ENCODE results near the gene TESK2. TPM values are rescaled to one million over a fixed set of nuclear protein-coding genes. Genes with fewer than 3 reads are reported as not detected.
"Not testable (repeated sequence)": the region's sequence is repeated elsewhere in the genome, so short reads cannot be mapped to it uniquely, and the experiment has no call there.

The TESK2 gene
- polyA plus RNA-seq, 4 donors: 5.5 to 22.1 (median 12.6) TPM

- FAIRE-seq; H3K9me3 ChIP-seq (ENCODE audit: control insufficient read depth in 2 of 2, insufficient read depth in 1 of 2, low read depth in 1 of 2, low read length in 1 of 2); H3K4me3 ChIP-seq (ENCODE audit: low read depth in 1 of 3, low read length in 3 of 3); H3K27ac ChIP-seq (ENCODE audit: low read depth in 1 of 3, low read length in 2 of 3); DNase-seq; H3K27me3 ChIP-seq (ENCODE audit: control insufficient read depth in 3 of 3, insufficient read depth in 3 of 3, low read length in 3 of 3): not testable (repeated sequence)
- Histone ChIP-seq H3K36me3 (ENCODE audit: control insufficient read depth in 3 of 3, insufficient read depth in 2 of 3, low read depth in 1 of 3, low read length in 3 of 3) (peaks cover 14 to 70% (median 21%) of the 10 kb centered on the region in 3 donors), H3K4me1 (ENCODE audit: control insufficient read depth in 3 of 3, insufficient read depth in 2 of 3, low read depth in 1 of 3, low read length in 2 of 3) (peaks cover 0 to 35% (median 2%) of the 10 kb centered on the region in 3 donors)
- 66 to 72% (median 66%) methylated on average over 8 to 9 of the region's 9 CpGs for WGBS, 3 donors
Observed at GRCh38 chr1:45513532-45514260, 22.7 kb upstream of the TESK2 start.

GRCh38 chr1:45512641-45513054 is 21.7 kb upstream of the TESK2 start:
- 89 to 99% (median 93%) methylated on average over 1 of the region's 1 CpG for WGBS, 3 donors
- peak; percentile 76 to 84 for DNase-seq
- Histone ChIP-seq H3K4me1 (ENCODE audit: control insufficient read depth in 3 of 3, insufficient read depth in 2 of 3, low read depth in 1 of 3, low read length in 2 of 3) (peaks cover 0 to 35% (median 2%) of the 10 kb centered on the region in 3 donors), H3K27ac (ENCODE audit: low read depth in 1 of 3, low read length in 2 of 3) (no peak overlapping the region), H3K9me3 (ENCODE audit: control insufficient read depth in 2 of 2, insufficient read depth in 1 of 2, low read depth in 1 of 2, low read length in 1 of 2) (no peaks in the 10 kb centered on the region), H3K4me3 (ENCODE audit: low read depth in 1 of 3, low read length in 3 of 3) (no peak overlapping the region), H3K27me3 (ENCODE audit: control insufficient read depth in 3 of 3, insufficient read depth in 3 of 3, low read length in 3 of 3) (no peaks in the 10 kb centered on the region), H3K36me3 (ENCODE audit: control insufficient read depth in 3 of 3, insufficient read depth in 2 of 3, low read depth in 1 of 3, low read length in 3 of 3) (peaks cover 16 to 70% (median 19%) of the 10 kb centered on the region in 3 donors)
- FAIRE-seq: no peak

DNA sequence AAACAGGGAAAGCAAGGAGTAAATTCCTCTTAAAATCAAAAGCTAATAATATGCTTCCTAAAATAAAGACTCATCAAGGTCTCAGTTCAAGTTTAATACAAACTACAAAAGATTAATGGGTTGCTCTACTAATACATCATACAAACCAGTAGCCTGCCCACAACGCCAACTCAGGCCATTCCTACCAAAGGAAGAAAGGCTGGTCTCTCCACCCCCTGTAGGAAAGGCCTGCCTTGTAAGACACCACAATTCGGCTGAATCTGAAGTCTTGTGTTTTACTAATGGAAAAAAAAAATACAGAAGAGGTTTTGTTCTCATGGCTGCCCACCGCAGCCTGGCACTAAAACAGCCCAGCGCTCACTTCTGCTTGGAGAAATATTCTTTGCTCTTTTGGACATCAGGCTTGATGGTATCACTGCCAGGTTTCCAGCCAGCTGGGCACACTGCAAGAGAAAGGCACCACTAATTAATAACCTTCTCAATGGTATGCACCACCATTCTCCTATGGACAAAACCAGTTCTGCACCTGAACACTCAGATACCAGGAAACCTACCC is 20.1 kb upstream of the TESK2 start:
- 86 to 93% (median 87%) methylated on average over 4 of the region's 4 CpGs for WGBS, 3 donors
- Histone ChIP-seq H3K4me1 (ENCODE audit: control insufficient read depth in 3 of 3, insufficient read depth in 2 of 3, low read depth in 1 of 3, low read length in 2 of 3) (peaks cover 0 to 28% (median under 1%) of the 10 kb centered on the region in 3 donors), H3K9me3 (ENCODE audit: control insufficient read depth in 2 of 2, insufficient read depth in 1 of 2, low read depth in 1 of 2, low read length in 1 of 2) (no peaks in the 10 kb centered on the region), H3K27ac (ENCODE audit: low read depth in 1 of 3, low read length in 2 of 3) (no peak overlapping the region), H3K27me3 (ENCODE audit: control insufficient read depth in 3 of 3, insufficient read depth in 3 of 3, low read length in 3 of 3) (no peaks in the 10 kb centered on the region), H3K4me3 (ENCODE audit: low read depth in 1 of 3, low read length in 3 of 3) (no peak overlapping the region), H3K36me3 (ENCODE audit: control insufficient read depth in 3 of 3, insufficient read depth in 2 of 3, low read depth in 1 of 3, low read length in 3 of 3) (peaks cover 12 to 62% (median 15%) of the 10 kb centered on the region in 3 donors)
- no peak for DNase-seq
- no peak for FAIRE-seq

DNA sequence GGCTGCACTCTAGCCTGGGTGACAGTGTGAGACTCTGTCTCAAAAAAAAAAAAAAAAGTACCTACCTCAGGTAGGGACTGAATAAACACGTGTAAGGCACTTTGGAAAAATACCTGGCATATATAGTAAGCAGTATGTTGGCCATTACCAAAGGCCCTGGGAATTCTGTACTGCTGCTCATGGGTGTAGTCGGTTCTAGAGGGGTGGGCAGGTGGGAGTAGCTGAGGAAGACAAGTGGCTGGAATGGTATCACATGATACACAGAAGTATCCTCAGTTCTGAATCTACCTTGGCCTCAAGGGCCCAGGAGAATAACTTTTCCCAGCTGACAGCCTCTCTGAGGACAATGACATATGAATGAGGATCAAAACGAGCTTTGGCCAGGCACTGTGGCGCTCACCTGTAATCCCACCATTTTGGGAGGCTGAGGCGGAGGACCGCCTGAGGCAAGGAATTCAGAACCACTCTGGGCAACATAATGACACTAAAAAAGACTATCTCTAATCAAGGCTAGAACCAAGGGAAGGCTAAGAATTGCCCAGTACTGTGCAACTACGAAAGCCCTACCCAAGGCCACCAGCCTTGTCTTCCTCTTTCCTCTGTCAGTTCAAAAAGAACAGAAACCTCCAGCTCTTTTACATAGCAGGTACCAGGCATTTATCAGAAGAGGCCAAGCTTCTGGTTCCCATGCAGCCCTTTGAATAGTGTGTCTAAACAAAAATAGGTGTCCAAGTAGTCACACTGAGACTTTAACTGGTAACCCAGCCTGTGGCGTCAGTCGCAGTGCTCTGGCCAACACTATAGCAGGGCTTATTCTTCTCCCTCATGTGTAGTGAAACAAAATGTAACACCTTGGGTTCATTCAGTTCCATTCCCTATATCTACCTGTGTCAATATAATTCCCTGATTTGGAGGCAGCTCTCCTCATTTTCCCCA is 19.3 kb upstream of the TESK2 start:
- Histone ChIP-seq H3K36me3 (ENCODE audit: control insufficient read depth in 3 of 3, insufficient read depth in 2 of 3, low read depth in 1 of 3, low read length in 3 of 3) (peaks cover 12 to 62% (median 15%) of the 10 kb centered on the region in 3 donors), H3K4me1 (ENCODE audit: control insufficient read depth in 3 of 3, insufficient read depth in 2 of 3, low read depth in 1 of 3, low read length in 2 of 3) (peaks cover 0 to 22% (median 0%) of the 10 kb centered on the region in 3 donors), H3K27me3 (ENCODE audit: control insufficient read depth in 3 of 3, insufficient read depth in 3 of 3, low read length in 3 of 3) (no peaks in the 10 kb centered on the region), H3K27ac (ENCODE audit: low read depth in 1 of 3, low read length in 2 of 3) (no peak overlapping the region), H3K9me3 (ENCODE audit: control insufficient read depth in 2 of 2, insufficient read depth in 1 of 2, low read depth in 1 of 2, low read length in 1 of 2) (no peaks in the 10 kb centered on the region), H3K4me3 (ENCODE audit: low read depth in 1 of 3, low read length in 3 of 3) (no peak overlapping the region)
- DNase-seq (no peak), FAIRE-seq (no peak)
- WGBS, 3 donors: 67 to 78% (median 76%) methylated on average over 9 of the region's 9 CpGs

DNA sequence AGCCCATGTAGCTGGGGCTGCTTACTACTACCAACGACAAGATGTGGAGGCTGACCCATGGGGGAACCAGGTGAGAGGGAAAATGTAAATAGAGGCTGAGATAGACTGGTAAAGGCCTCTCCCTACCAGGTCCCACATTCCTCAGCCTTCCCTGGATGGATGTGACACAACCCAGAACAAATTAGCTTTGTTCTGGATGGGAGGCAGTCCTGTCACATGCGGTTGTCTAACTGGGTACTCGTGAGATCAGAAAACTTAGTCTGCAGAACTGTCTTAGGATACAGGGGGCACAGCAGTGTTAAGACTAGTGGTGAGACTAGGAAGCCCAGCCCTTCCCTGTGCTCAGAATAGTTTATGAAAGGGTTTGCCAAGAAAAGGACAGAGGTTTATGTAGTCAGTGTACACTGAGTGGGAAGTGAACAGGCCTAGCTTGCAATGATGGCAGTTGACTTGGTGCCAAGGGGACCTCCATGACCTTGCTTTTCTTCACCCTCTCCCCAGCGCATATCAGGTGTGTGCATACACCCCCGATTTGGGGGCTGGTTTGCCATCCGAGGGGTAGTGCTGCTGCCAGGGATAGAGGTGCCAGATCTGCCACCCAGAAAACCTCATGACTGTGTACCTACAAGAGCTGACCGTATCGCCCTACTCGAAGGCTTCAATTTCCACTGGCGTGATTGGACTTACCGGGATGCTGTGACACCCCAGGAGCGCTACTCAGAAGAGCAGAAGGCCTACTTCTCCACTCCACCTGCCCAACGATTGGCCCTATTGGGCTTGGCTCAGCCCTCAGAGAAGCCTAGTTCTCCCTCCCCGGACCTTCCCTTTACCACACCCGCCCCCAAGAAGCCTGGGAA is 17.6 kb upstream of the TESK2 start:
- H3K27ac ChIP-seq (ENCODE audit: low read depth in 1 of 3, low read length in 2 of 3): peak overlapping the region in 1 of 3 donors; percentile 32
- WGBS, 3 donors: 70 to 79% (median 78%) methylated on average over 15 of the region's 15 CpGs
- no peaks in the 10 kb centered on the region for H3K27me3 ChIP-seq (ENCODE audit: control insufficient read depth in 3 of 3, insufficient read depth in 3 of 3, low read length in 3 of 3)
- no peak for FAIRE-seq
- H3K9me3 ChIP-seq (ENCODE audit: control insufficient read depth in 2 of 2, insufficient read depth in 1 of 2, low read depth in 1 of 2, low read length in 1 of 2): no peaks in the 10 kb centered on the region
- H3K4me1 ChIP-seq (ENCODE audit: control insufficient read depth in 3 of 3, insufficient read depth in 2 of 3, low read depth in 1 of 3, low read length in 2 of 3): peaks cover 0 to 8% (median 0%) of the 10 kb centered on the region in 3 donors
- H3K36me3 ChIP-seq (ENCODE audit: control insufficient read depth in 3 of 3, insufficient read depth in 2 of 3, low read depth in 1 of 3, low read length in 3 of 3): peaks cover 9 to 56% (median 12%) of the 10 kb centered on the region in 3 donors
- H3K4me3 ChIP-seq (ENCODE audit: low read depth in 1 of 3, low read length in 3 of 3): no peak overlapping the region
- DNase-seq: no peak

- no peaks in the 10 kb centered on the region for H3K9me3 ChIP-seq (ENCODE audit: control insufficient read depth in 2 of 2, insufficient read depth in 1 of 2, low read depth in 1 of 2, low read length in 1 of 2)
- FAIRE-seq (no peak), DNase-seq (no peak)
- H3K4me1 ChIP-seq (ENCODE audit: control insufficient read depth in 3 of 3, insufficient read depth in 2 of 3, low read depth in 1 of 3, low read length in 2 of 3): peaks cover 0 to 3% (median 0%) of the 10 kb centered on the region in 3 donors
- WGBS, 3 donors: 75 to 85% (median 78%) methylated on average over 4 of the region's 4 CpGs
- peak overlapping the region in 1 of 3 donors; percentile 32 for H3K27ac ChIP-seq (ENCODE audit: low read depth in 1 of 3, low read length in 2 of 3)
- no peak overlapping the region for H3K4me3 ChIP-seq (ENCODE audit: low read depth in 1 of 3, low read length in 3 of 3)
- no peaks in the 10 kb centered on the region for H3K27me3 ChIP-seq (ENCODE audit: control insufficient read depth in 3 of 3, insufficient read depth in 3 of 3, low read length in 3 of 3)
- H3K36me3 ChIP-seq (ENCODE audit: control insufficient read depth in 3 of 3, insufficient read depth in 2 of 3, low read depth in 1 of 3, low read length in 3 of 3): peaks cover 9 to 56% (median 12%) of the 10 kb centered on the region in 3 donors
Observed at GRCh38 chr1:45507893-45508292, 16.9 kb upstream of the TESK2 start.

DNA sequence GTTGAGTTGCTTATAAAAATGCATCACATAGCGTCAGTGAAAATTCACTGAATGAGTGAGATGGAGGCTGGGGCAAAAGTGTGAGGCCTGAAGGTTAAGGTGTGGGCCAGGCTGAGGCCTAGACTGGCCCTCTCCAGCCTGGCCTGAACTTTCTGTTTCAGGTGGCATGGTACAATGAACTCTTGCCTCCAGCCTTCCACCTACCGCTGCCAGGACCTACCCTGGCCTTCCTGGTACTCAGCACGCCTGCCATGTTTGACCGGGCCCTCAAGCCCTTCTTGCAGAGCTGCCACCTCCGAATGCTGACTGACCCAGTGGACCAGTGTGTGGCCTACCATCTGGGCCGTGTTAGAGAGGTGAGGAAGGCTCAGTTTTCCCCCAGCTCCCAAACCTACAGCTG is 16.2 kb upstream of the TESK2 start:
- no peaks in the 10 kb centered on the region for H3K27me3 ChIP-seq (ENCODE audit: control insufficient read depth in 3 of 3, insufficient read depth in 3 of 3, low read length in 3 of 3)
- WGBS, 3 donors: 88 to 95% (median 91%) methylated on average over 6 of the region's 6 CpGs
- H3K9me3 ChIP-seq (ENCODE audit: control insufficient read depth in 2 of 2, insufficient read depth in 1 of 2, low read depth in 1 of 2, low read length in 1 of 2): no peaks in the 10 kb centered on the region
- H3K36me3 ChIP-seq (ENCODE audit: control insufficient read depth in 3 of 3, insufficient read depth in 2 of 3, low read depth in 1 of 3, low read length in 3 of 3): peaks cover 9 to 50% (median 9%) of the 10 kb centered on the region in 3 donors
- H3K4me3 ChIP-seq (ENCODE audit: low read depth in 1 of 3, low read length in 3 of 3): no peak overlapping the region
- FAIRE-seq: no peak
- no peak for DNase-seq
- H3K4me1 ChIP-seq (ENCODE audit: control insufficient read depth in 3 of 3, insufficient read depth in 2 of 3, low read depth in 1 of 3, low read length in 2 of 3): no peaks in the 10 kb centered on the region
- H3K27ac ChIP-seq (ENCODE audit: low read depth in 1 of 3, low read length in 2 of 3): no peak overlapping the region
